NCI-H524 (cell line): ENCODE results near the gene ZCCHC7.

Experiments
- DNase-seq, 2 experiments: peaks; one replicate each; lab custom pipeline; 2025; lab: John Stamatoyannopoulos, UW

The ZCCHC7 gene

GRCh38 chr9:37405350-37405749 is 285.0 kb downstream of the ZCCHC7 start:
- DNase-seq = no peak

GRCh38 chr9:37405764-37406380 is 285.5 kb downstream of the ZCCHC7 start:
- DNase-seq = no peak

- DNase-seq = no peak
These were observed 286.4 kb downstream of the ZCCHC7 start for GRCh38 chr9:37406603-37407401.

- DNase-seq = peak in 1 of 2 experiments; percentile 12
These were observed 287.1 kb downstream of the ZCCHC7 start for GRCh38 chr9:37407468-37407867.
